ENCODE results near the gene ACP5.

- TF ChIP-seq CTCF (IDR thresholded peaks at IDR 0.05) = no peak
- TF ChIP-seq POLR2A (IDR thresholded peaks at IDR 0.05) = no peak
Observed at GRCh38 chr19:11552666-11553372, 24.6 kb downstream of the ACP5 start.

Data from adrenal gland (tissue), 5 donors.